NB4 (cell line): Measurements from ENCODE around the gene RSF1.

Experiments
- DNase-seq: peaks from one replicate; pipeline ENCODE4 v3.0.0; 2010; ENCODE audit warnings: low read depth
- H3K4me3 ChIP-seq: one replicate; pipeline ENCODE4 v1.5.1; 2011; ENCODE audit warnings: mild to moderate bottlenecking, low read depth, low read length, moderate library complexity
- MYC ChIP-seq: IDR thresholded peaks from 2 replicates; pipeline ENCODE4 v1.6.1; 2011; ENCODE audit warnings: low read depth, low read length
- POLR2A ChIP-seq: IDR thresholded peaks from 2 replicates; pipeline ENCODE4 v1.6.1; 2011; ENCODE audit warnings: mild to moderate bottlenecking; ENCODE audit not compliant: insufficient read length; ENCODE audit errors: extremely low read depth
- TF ChIP-seq, protein P1 (sequence below): IDR thresholded peaks from 2 replicates; pipeline ENCODE4 v1.6.1; 2011; ENCODE audit warnings: low read depth, low read length
- TF ChIP-seq, protein P2 (sequence below): IDR thresholded peaks from one replicate; pipeline ENCODE4 v1.5.1; 2012; ENCODE audit warnings: low read depth, low read length

The RSF1 gene

DNA sequence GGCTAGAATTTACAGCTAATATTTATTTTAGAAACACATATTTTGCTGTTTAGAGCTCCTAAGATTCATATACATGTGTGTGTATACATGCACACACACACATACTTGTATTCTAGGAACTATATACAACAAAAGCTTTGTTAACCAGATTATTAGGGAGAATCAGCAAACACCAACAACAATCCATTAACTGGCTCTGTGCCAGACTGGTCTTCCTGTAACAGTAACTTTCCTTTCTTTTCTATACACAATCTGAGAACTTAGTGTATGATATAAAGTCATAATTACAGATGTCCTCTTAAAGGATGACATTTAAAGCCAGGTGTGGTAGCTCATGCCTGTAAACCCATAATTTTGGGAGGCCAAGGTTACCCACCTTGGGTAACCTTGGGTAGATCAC is 133.4 kb downstream of the RSF1 start:
- TF ChIP-seq MYC (no peak), POLR2A (no peak)
- TF ChIP-seq, protein P1, sequence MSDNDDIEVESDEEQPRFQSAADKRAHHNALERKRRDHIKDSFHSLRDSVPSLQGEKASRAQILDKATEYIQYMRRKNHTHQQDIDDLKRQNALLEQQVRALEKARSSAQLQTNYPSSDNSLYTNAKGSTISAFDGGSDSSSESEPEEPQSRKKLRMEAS, result no peak
- TF ChIP-seq, protein P2, sequence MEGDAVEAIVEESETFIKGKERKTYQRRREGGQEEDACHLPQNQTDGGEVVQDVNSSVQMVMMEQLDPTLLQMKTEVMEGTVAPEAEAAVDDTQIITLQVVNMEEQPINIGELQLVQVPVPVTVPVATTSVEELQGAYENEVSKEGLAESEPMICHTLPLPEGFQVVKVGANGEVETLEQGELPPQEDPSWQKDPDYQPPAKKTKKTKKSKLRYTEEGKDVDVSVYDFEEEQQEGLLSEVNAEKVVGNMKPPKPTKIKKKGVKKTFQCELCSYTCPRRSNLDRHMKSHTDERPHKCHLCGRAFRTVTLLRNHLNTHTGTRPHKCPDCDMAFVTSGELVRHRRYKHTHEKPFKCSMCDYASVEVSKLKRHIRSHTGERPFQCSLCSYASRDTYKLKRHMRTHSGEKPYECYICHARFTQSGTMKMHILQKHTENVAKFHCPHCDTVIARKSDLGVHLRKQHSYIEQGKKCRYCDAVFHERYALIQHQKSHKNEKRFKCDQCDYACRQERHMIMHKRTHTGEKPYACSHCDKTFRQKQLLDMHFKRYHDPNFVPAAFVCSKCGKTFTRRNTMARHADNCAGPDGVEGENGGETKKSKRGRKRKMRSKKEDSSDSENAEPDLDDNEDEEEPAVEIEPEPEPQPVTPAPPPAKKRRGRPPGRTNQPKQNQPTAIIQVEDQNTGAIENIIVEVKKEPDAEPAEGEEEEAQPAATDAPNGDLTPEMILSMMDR, result no peak
- no peak overlapping the region for H3K4me3 ChIP-seq
- no peak for DNase-seq

DNA sequence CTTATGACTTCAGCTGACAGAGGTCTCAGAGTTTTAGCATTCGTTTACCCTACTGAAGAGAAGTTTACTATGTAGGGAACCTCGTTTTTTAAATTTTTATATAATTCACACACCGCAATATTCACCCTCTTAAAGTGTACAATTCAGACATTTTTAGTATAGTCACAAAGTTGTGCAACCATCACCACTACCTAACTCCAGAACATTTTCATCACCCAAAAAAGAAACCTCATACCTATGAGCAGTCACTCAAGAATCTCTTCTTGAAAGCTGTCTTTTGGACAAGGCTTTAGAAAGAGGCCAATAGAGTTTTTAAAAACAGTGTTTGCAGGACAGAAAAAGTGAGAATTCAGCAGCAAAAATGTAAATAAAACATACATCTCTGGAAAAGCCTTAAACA is 143.4 kb downstream of the RSF1 start:
- TF ChIP-seq, protein P1, result no peak
- TF ChIP-seq MYC, result no peak
- TF ChIP-seq, protein P2, result no peak
- TF ChIP-seq POLR2A, result no peak
- no peak overlapping the region for H3K4me3 ChIP-seq
- DNase-seq, result no peak

DNA sequence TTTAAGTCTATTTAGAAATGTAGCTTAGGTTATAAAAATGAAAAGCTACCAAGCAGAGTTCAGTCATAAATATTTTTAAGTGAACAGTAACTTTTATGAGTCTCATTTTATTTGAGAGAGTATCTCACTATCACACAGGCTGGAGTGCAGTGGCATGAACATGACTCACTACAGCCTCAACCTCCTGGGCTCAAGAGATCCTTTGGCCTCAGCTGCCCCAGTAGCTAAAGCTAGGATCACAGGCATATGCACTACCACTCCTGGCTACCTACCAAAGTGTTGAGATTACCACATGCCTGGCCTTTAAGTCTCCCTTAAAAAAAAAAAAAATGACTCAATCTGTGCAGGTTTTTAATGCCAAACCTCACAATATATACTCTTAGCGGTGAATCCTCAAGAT is 148.3 kb downstream of the RSF1 start:
- DNase-seq, result no peak

DNA sequence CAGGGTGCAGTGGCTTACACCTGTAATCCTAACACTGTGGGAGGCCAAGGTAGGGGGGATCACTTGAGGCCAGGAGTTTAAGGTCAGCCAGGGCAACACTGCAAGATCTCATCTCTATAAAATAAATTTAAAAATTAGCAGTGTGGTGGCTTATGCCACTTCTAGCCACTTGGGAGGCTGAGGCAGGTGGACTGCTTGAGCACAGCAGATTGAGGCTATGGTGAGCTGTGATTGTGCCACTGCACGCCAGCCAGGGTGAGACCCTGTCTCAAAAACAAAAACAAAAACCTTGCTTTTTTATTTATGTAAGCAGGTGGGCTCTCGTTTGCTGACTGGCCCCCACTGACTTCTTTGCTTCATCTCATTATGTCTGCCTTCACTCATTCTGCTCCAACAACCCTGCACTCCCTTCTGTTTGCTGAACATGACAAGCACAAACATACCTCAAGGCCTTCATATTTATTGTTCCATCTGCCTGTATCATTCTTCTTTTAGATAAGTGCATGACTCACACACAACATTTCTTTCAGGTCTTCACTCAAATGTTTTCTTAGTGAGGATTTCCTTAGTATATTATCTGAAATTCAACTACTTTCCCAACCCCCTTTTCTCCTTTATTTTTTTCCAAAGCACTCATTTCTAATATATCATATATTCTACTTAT is 150.5 kb downstream of the RSF1 start:
- DNase-seq, result no peak
- no peak overlapping the region for H3K4me3 ChIP-seq
- TF ChIP-seq POLR2A, result no peak
- TF ChIP-seq, protein P1, result no peak
- TF ChIP-seq, protein P2, result no peak
- TF ChIP-seq MYC, result no peak

More for the DNA sequence above, 148.3 kb downstream of the RSF1 start:
- no peak overlapping the region for H3K4me3 ChIP-seq
- TF ChIP-seq MYC (no peak), POLR2A (no peak)
- TF ChIP-seq, protein P1, result no peak
- TF ChIP-seq, protein P2, result no peak

DNA sequence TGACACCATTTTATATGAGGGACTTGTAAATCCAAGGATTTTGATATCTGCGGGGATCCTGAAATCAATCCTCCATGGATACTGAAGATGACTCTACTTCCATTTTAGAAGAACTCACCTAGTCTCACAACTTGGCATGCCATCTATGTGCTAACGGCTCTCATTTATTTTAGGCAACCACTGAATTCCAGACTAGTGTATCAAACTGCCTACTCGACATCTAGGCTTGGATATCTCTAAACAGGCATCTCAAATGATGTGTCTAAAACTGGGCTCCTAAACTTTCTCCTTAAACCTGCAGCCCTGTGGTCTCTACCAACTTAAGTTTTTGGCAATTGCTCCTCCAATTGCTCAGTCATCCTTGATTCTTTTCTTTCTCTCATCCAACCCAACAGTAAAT is 151.8 kb downstream of the RSF1 start:
- TF ChIP-seq, protein P2, result no peak
- TF ChIP-seq, protein P1, result no peak
- TF ChIP-seq POLR2A (no peak), MYC (no peak)
- no peak overlapping the region for H3K4me3 ChIP-seq
- no peak for DNase-seq
